ENCODE data around the gene CCNL1. TPM values are rescaled to one million over a fixed set of nuclear protein-coding genes. Genes with fewer than 3 reads are reported as not detected.
A peak's percentile ranks its signal among the peaks of the same experiment; 100 is the strongest.

The CCNL1 gene
- total RNA-seq, 2 donors from 2014 or later: 94.5 to 157 TPM

DNA sequence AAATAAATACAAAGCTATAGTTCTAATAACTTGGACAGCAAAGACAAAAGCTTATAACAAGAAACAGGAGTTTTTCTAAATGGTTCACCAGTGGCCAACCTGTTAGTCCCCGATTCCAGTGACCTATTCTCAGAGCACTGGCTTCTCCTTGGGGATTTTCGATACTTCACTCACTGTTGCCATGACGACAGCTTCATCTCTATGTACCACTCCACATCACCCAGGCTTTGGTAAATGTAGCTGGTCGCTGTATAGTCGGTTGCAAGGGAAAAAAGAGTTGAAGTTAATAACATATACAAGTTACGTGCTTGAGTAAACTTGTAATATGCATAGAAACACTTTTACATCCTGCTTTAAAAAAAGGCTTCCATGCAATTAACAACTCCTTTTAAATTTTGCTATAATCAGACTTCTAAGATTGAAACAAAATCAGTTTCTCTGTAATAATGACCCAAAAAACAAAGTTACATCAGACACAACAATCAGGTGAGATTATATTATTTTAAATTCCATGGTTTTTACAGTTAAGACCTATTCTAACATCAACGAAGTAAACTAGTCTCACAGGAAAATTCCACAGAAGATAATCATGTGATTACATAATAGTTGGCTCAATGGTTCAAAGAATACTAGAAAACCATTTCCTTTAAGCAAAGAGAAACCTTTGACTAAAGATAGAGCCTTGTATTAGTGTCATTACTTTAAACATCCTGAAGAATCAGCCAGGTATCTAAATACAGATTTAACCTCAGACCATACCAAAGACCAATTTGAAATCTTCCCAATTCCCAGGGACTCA lies 2.9 kb downstream of the CCNL1 start:
- no peaks in the 10 kb centered on the region for H3K9me3 ChIP-seq
- DNase-seq (ENCODE audit: low spot score): no peak
- H3K27me3 ChIP-seq (replicated peaks; ENCODE audit: insufficient read depth): no peaks in the 10 kb centered on the region
- peaks cover 0 to 4% of the 10 kb centered on the region in 2 donors for H3K36me3 ChIP-seq
- no peak for TF ChIP-seq POLR2A (IDR thresholded peaks at IDR 0.05)
- no peak for TF ChIP-seq POLR2AphosphoS5 (IDR thresholded peaks at IDR 0.05)
- TF ChIP-seq, protein P1, sequence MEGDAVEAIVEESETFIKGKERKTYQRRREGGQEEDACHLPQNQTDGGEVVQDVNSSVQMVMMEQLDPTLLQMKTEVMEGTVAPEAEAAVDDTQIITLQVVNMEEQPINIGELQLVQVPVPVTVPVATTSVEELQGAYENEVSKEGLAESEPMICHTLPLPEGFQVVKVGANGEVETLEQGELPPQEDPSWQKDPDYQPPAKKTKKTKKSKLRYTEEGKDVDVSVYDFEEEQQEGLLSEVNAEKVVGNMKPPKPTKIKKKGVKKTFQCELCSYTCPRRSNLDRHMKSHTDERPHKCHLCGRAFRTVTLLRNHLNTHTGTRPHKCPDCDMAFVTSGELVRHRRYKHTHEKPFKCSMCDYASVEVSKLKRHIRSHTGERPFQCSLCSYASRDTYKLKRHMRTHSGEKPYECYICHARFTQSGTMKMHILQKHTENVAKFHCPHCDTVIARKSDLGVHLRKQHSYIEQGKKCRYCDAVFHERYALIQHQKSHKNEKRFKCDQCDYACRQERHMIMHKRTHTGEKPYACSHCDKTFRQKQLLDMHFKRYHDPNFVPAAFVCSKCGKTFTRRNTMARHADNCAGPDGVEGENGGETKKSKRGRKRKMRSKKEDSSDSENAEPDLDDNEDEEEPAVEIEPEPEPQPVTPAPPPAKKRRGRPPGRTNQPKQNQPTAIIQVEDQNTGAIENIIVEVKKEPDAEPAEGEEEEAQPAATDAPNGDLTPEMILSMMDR (IDR thresholded peaks at IDR 0.05): no peak
- peak overlapping the region in 1 of 2 donors; percentile 99 for H3K27ac ChIP-seq
- H3K4me3 ChIP-seq: peak overlapping the region in 1 of 2 donors; percentile 87
- WGBS: 51% methylated on average over 7 of the region's 7 CpGs
- intact Hi-C loops (cut with DNase I): no loop called here
- H3K4me1 ChIP-seq (replicated peaks): peaks cover 11% of the 10 kb centered on the region

DNA sequence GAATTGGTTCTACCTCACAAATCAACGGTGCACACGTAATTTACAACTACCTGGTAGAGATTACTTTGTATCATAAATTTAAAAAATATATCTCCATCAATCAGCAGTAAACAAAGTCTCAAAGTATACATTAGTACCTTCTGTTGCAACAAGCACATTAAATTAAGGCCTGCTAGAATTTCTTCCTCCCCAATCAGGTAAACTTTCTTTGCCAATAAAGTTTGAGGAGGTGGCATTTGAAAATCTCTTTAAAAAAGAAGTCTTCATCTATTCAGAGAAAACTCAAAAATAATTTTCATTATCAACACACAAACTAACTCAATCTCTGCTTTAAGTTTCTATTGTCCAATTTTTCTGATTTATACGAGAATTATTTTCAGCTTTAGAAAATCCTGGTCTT lies 4.4 kb downstream of the CCNL1 start:
- Histone ChIP-seq H3K27me3 (replicated peaks; ENCODE audit: insufficient read depth) (no peaks in the 10 kb centered on the region), H3K4me1 (replicated peaks) (peaks cover 11% of the 10 kb centered on the region), H3K4me3 (no peak overlapping the region), H3K27ac (no peak overlapping the region), H3K36me3 (peaks cover 0 to 4% of the 10 kb centered on the region in 2 donors), H3K9me3 (no peaks in the 10 kb centered on the region)
- no peak for DNase-seq (ENCODE audit: low spot score)
- intact Hi-C loops (cut with DNase I): no loop called here
- 47% methylated on average over 3 of the region's 3 CpGs for WGBS
- TF ChIP-seq, protein P1 (IDR thresholded peaks at IDR 0.05): no peak
- TF ChIP-seq POLR2A (IDR thresholded peaks at IDR 0.05) (no peak), POLR2AphosphoS5 (IDR thresholded peaks at IDR 0.05) (no peak)

DNA sequence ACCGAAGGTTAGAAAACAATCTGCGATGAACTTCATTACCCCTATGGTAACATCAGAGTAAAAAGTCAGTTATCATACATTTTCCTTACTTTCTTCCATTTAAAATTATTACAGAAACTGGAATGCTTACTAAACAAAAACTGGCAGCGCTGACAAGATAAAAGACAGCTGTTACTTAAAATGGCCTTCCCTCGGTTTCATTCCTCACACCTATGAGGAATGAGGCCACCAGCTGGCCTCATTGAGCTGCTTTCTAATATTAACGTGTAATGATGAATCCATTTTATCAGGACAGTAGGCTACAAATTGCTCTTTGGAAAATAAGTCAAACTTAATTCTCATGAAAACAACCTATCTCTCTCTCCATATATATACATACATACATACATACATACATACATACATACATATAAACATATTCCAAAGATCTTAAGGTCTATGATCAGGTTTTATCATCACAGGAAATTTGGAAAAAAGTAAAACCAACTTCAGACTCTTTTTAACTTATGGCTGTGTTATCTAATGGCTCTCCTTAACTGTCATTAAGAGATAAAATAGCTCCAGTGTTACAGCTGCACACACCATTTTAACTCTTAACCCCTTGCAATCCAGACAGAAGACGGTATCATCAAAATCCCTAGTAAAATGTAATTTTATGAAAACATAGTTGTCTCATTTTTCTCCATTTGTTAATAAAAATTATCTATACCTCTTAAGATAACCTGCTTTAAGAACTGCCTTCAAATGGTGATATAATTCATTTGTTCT lies 5.2 kb downstream of the CCNL1 start:
- Histone ChIP-seq H3K4me3 (peak overlapping the region in 1 of 2 donors; percentile 5), H3K27me3 (replicated peaks; ENCODE audit: insufficient read depth) (no peaks in the 10 kb centered on the region), H3K9me3 (no peaks in the 10 kb centered on the region), H3K27ac (peak overlapping the region in 1 of 2 donors; percentile 2), H3K36me3 (peaks cover 3 to 10% of the 10 kb centered on the region in 2 donors), H3K4me1 (replicated peaks) (peaks cover 11% of the 10 kb centered on the region)
- WGBS: 60% methylated on average over 6 of the region's 6 CpGs
- DNase-seq (ENCODE audit: low spot score): no peak
- TF ChIP-seq POLR2AphosphoS5 (IDR thresholded peaks at IDR 0.05): no peak
- TF ChIP-seq, protein P1 (IDR thresholded peaks at IDR 0.05): peak in 1 of 4 experiments; percentile 4
- no peak for TF ChIP-seq POLR2A (IDR thresholded peaks at IDR 0.05)
- intact Hi-C loops (cut with DNase I): no loop called here

DNA sequence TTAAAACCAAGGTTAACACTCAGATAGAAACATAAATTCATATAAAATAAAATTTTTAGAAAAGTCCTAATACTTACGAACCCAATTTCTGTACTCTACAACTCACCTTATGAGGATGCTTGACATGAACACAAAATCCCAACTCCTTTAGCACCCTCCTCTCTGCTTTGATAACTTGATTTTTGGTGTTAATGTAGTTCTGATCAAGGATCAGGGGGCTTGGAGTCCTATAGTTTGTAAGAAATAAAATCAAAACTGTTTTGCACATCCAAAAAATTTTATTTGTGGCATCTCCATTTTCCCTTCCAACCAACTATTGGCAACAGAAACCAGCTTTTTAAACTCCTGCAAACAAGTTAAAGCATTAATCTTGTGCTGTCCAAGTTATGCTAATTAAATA lies 7.0 kb downstream of the CCNL1 start:
- DNase-seq (ENCODE audit: low spot score): no peak
- intact Hi-C loops (cut with DNase I): no loop called here
- peaks cover 11% of the 10 kb centered on the region for H3K4me1 ChIP-seq (replicated peaks)
- no peak overlapping the region for H3K27ac ChIP-seq
- 88% methylated on average over 1 of the region's 1 CpG for WGBS
- H3K27me3 ChIP-seq (replicated peaks; ENCODE audit: insufficient read depth): no peaks in the 10 kb centered on the region
- H3K9me3 ChIP-seq: no peaks in the 10 kb centered on the region
- peaks cover 13 to 16% of the 10 kb centered on the region in 2 donors for H3K36me3 ChIP-seq
- H3K4me3 ChIP-seq: no peak overlapping the region
- TF ChIP-seq POLR2A (IDR thresholded peaks at IDR 0.05) (no peak), POLR2AphosphoS5 (IDR thresholded peaks at IDR 0.05) (no peak)
- TF ChIP-seq, protein P1 (IDR thresholded peaks at IDR 0.05): no peak
